Tibial nerve (tissue), 4 donors: Measurements from ENCODE around the gene ALG2.

Experiments used
- CTCF ChIP-seq, 5 experiments: fragments of 200-600 bp in 3 of 5; fragments of 450-650 bp in 2 of 5; sonication (generic) in 3 of 5; IDR thresholded peaks; one replicate each; pipeline ENCODE4 v1.5.1; 2016 to 2019; ENCODE audit warnings: antibody characterized with exemption in 5 of 5, mild to moderate bottlenecking in 3 of 5, moderate library complexity in 2 of 5
- EP300 ChIP-seq, 2 donors: sonication (generic); formaldehyde crosslinking; IDR thresholded peaks; one replicate each; pipeline ENCODE4 v1.6.1; 2017; ENCODE audit warnings: antibody characterized with exemption in 2 of 2, mild to moderate bottlenecking in 1 of 2

GRCh38 chr9:99270491-99270890, 48.7 kb upstream of the ALG2 start:
- no peak for TF ChIP-seq CTCF (IDR thresholded peaks at IDR 0.05)
- TF ChIP-seq EP300 (IDR thresholded peaks at IDR 0.05) = no peak
